Glutamatergic neuron (in vitro differentiated cells): ENCODE results near the gene SMARCA5. TPM values are rescaled to one million over a fixed set of nuclear protein-coding genes. Genes with fewer than 3 reads are reported as not detected.

ENCODE experiments used
- DNase-seq: peaks from one replicate; pipeline ENCODE4 v3.0.0; 2022
- H3K27ac Mint-ChIP-seq: one replicate; pipeline ENCODE4 v1.8.0; 2020; ENCODE audit warnings: mild to moderate bottlenecking, mixed read lengths, inconsistent platforms; ENCODE audit not compliant: unreplicated experiment
- H3K27me3 Mint-ChIP-seq: one replicate; pipeline ENCODE4 v1.8.0; 2020; ENCODE audit warnings: mild to moderate bottlenecking, moderate library complexity, mixed read lengths, inconsistent platforms; ENCODE audit not compliant: unreplicated experiment
- H3K36me3 Mint-ChIP-seq: one replicate; pipeline ENCODE4 v1.8.0; 2020; ENCODE audit warnings: mild to moderate bottlenecking, mixed read lengths, inconsistent platforms; ENCODE audit not compliant: unreplicated experiment
- H3K4me1 Mint-ChIP-seq: one replicate; pipeline ENCODE4 v1.8.0; 2020; ENCODE audit warnings: mild to moderate bottlenecking, low read depth, mixed read lengths, inconsistent platforms; ENCODE audit not compliant: unreplicated experiment
- H3K4me3 Mint-ChIP-seq: one replicate; pipeline ENCODE4 v1.8.0; 2020; ENCODE audit warnings: mild to moderate bottlenecking, mixed read lengths, inconsistent platforms; ENCODE audit not compliant: unreplicated experiment
- H3K9me3 Mint-ChIP-seq: one replicate; pipeline ENCODE4 v1.8.0; 2020; ENCODE audit warnings: mild to moderate bottlenecking, moderate library complexity, mixed read lengths, inconsistent platforms; ENCODE audit not compliant: unreplicated experiment
- CTCF ChIP-seq: fragments of 200-600 bp; sonication (generic); IDR thresholded peaks from one replicate; pipeline ENCODE4 v1.5.0; 2021; ENCODE audit not compliant: partially characterized antibody, unreplicated experiment
- total RNA-seq: library from RNA; stranded (reverse); fragmentation: NEBNext Ultra II Directional; extraction: Animal tissue kit (Norgen Biotek cat#: 25700); gene quantifications from one replicate; pipeline ENCODE4 v1.2.1, GENCODE V29; 2021; ENCODE audit not compliant: unreplicated experiment

The SMARCA5 gene
- total RNA-seq, 1 donor from 2014 or later = 107 TPM

- no peaks in the 10 kb centered on the region for H3K9me3 Mint-ChIP-seq
- no peaks in the 10 kb centered on the region for H3K36me3 Mint-ChIP-seq
- H3K4me1 Mint-ChIP-seq = no peaks in the 10 kb centered on the region
- no peaks in the 10 kb centered on the region for H3K27me3 Mint-ChIP-seq
- H3K27ac Mint-ChIP-seq = no peak overlapping the region
- no peak for TF ChIP-seq CTCF
- no peak for DNase-seq
- H3K4me3 Mint-ChIP-seq = no peak overlapping the region
These were observed 30.7 kb upstream of the SMARCA5 start for GRCh38 chr4:143482840-143483239.

- H3K4me3 Mint-ChIP-seq = no peak overlapping the region
- no peaks in the 10 kb centered on the region for H3K9me3 Mint-ChIP-seq
- H3K27me3 Mint-ChIP-seq = no peaks in the 10 kb centered on the region
- H3K36me3 Mint-ChIP-seq = no peaks in the 10 kb centered on the region
- H3K27ac Mint-ChIP-seq = no peak overlapping the region
- DNase-seq = no peak
- no peak for TF ChIP-seq CTCF
- no peaks in the 10 kb centered on the region for H3K4me1 Mint-ChIP-seq
These were observed 27.2 kb upstream of the SMARCA5 start for GRCh38 chr4:143486314-143486713.

- no peak for DNase-seq
- Mint-ChIP-seq H3K9me3 (no peaks in the 10 kb centered on the region), H3K27me3 (no peaks in the 10 kb centered on the region), H3K36me3 (no peaks in the 10 kb centered on the region), H3K27ac (no peak overlapping the region), H3K4me3 (no peak overlapping the region), H3K4me1 (no peaks in the 10 kb centered on the region)
- no peak for TF ChIP-seq CTCF
These were observed 24.8 kb upstream of the SMARCA5 start for GRCh38 chr4:143488687-143489086.

- DNase-seq = no peak
- Mint-ChIP-seq H3K4me3 (no peak overlapping the region), H3K27ac (no peak overlapping the region), H3K36me3 (no peaks in the 10 kb centered on the region), H3K9me3 (no peaks in the 10 kb centered on the region), H3K4me1 (no peaks in the 10 kb centered on the region), H3K27me3 (no peaks in the 10 kb centered on the region)
- TF ChIP-seq CTCF = no peak
These were observed 24.4 kb upstream of the SMARCA5 start for GRCh38 chr4:143489106-143489505.

GRCh38 chr4:143498021-143498420 lies 15.5 kb upstream of the SMARCA5 start:
- no peaks in the 10 kb centered on the region for H3K36me3 Mint-ChIP-seq
- H3K4me1 Mint-ChIP-seq = peaks cover 6% of the 10 kb centered on the region
- H3K27ac Mint-ChIP-seq = no peak overlapping the region
- no peak for DNase-seq
- no peak for TF ChIP-seq CTCF
- H3K4me3 Mint-ChIP-seq = no peak overlapping the region
- H3K9me3 Mint-ChIP-seq = no peaks in the 10 kb centered on the region
- H3K27me3 Mint-ChIP-seq = no peaks in the 10 kb centered on the region
